ENCODE data around the gene VOPP1. TPM values are rescaled to one million over a fixed set of nuclear protein-coding genes. Genes with fewer than 3 reads are reported as not detected.

The VOPP1 gene
- total and polyA plus RNA-seq, 9 of the 15 experiments (the other 6 are each of a cell fraction or from before 2014, with no cell fraction given): 8.2 to 45.8 (median 31.2) TPM

DNA sequence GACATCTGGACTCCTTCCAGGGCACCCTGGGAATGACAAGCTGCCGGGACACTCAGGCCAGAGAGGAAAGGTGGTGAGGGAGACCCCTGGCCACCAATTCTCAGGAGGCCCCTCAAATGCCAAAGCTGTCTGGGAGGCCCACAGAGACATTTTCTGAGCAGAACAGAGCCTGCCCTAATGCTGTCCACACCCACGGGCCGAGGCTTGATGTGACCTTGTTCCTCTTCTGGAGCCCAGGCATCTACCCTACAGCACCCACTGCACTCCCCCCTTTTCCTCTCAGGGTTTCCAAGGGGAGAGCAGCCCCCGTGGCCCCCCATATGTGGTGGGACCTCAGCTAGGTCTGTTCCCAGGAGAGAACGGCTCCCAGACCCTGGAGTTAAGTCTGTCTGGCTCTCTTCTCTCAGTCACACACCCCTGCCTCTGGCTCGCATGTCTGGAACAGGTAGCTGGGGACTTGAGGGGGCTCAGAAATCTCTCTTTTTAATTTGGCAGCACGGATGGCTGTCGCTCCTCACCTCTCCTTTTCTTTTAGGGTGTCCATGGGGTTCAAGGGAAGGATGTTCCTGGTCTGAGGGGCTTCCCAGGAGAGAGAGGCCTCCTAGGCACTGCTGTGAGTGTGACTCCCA lies 16.8 kb upstream of the VOPP1 start:
- WGBS (ENCODE audit: insufficient coverage, low coverage, missing lambda C conversion rate): 5% methylated on average over 7 of the region's 8 CpGs
- H3K4me3 ChIP-seq: no peak overlapping the region
- H3K79me2 ChIP-seq (ENCODE audit: control insufficient read depth, insufficient read depth, low read length): no peaks in the 10 kb centered on the region
- H4K20me1 ChIP-seq (replicated peaks; ENCODE audit: control insufficient read depth, insufficient read depth, low read length): 0 out of 2 replicates have a peak, but pooled peaks cover 14% of the 10 kb centered on the region
- H3K9ac ChIP-seq (ENCODE audit: insufficient read depth in 1 of 2, low read depth in 2 of 2, low read length in 2 of 2): peak overlapping the region in 1 of 2 experiments; percentile 17; a peak in 1 of 4 replicates
- H3K4me1 ChIP-seq (replicated peaks in 1 of 2; ENCODE audit: control insufficient read depth in 2 of 2, insufficient read depth in 2 of 2, low read length in 2 of 2): peaks cover 4 to 5% of the 10 kb centered on the region in 2 experiments; a peak in 3 of 5 replicates
- peak in 3 of 4 experiments; percentile 4 to 5 (median 4) for DNase-seq (ENCODE audit: extremely low read depth in 1 of 4, low spot score in 3 of 4)
- H3K36me3 ChIP-seq (ENCODE audit: control insufficient read depth, insufficient read depth, low read length): no peaks in the 10 kb centered on the region
- H3K27ac ChIP-seq (ENCODE audit: extremely low read depth, low read depth, low read length): no peak overlapping the region
- FAIRE-seq: no peak
- ChIA-PET CTCF (ENCODE audit: low intra/inter-chr PET ratio) (no interaction called here), POLR2A (interaction anchor here (0.6 kb wide), 1 partner anchor 473 kb away, joined by 3 read pairs; no protein-coding TSS in a partner anchor)
- H2AFZ ChIP-seq (ENCODE audit: low read depth, low read length): no peak overlapping the region
- TF ChIP-seq ZNF232 (CRISPR knock-in tag; IDR thresholded peaks at IDR 0.05) (no peak), TCFL5 (CRISPR knock-in tag; conservative IDR thresholded peaks at IDR 0.05) (no peak), NCOA1 (IDR thresholded peaks at IDR 0.05; ENCODE audit: low read depth) (no peak), KAT2B (IDR thresholded peaks at IDR 0.05; ENCODE audit: low read depth, low read length) (no peak), NR2C2 (CRISPR knock-in tag; IDR thresholded peaks at IDR 0.05) (no peak), NR2C2 (tag; IDR thresholded peaks at IDR 0.05) (no peak), SLC30A9 (CRISPR knock-in tag; IDR thresholded peaks at IDR 0.05) (no peak), NCOA4 (IDR thresholded peaks at IDR 0.05; ENCODE audit: partially characterized antibody) (no peak), SRF (CRISPR knock-in tag; IDR thresholded peaks at IDR 0.05) (no peak), ATF7 (IDR thresholded peaks at IDR 0.05) (no peak), SMARCC2 (IDR thresholded peaks at IDR 0.05; ENCODE audit: low read depth) (no peak), HLTF (IDR thresholded peaks at IDR 0.05) (no peak), RFX7 (CRISPR knock-in tag; IDR thresholded peaks at IDR 0.05) (no peak)
- TF ChIP-seq, protein P1, sequence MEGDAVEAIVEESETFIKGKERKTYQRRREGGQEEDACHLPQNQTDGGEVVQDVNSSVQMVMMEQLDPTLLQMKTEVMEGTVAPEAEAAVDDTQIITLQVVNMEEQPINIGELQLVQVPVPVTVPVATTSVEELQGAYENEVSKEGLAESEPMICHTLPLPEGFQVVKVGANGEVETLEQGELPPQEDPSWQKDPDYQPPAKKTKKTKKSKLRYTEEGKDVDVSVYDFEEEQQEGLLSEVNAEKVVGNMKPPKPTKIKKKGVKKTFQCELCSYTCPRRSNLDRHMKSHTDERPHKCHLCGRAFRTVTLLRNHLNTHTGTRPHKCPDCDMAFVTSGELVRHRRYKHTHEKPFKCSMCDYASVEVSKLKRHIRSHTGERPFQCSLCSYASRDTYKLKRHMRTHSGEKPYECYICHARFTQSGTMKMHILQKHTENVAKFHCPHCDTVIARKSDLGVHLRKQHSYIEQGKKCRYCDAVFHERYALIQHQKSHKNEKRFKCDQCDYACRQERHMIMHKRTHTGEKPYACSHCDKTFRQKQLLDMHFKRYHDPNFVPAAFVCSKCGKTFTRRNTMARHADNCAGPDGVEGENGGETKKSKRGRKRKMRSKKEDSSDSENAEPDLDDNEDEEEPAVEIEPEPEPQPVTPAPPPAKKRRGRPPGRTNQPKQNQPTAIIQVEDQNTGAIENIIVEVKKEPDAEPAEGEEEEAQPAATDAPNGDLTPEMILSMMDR (IDR thresholded peaks at IDR 0.05 in 2 of 3, conservative IDR thresholded peaks at IDR 0.05 in 1 of 3; ENCODE audit: insufficient read depth in 2 of 3, low read depth in 1 of 3, low read length in 3 of 3): no peak
- TF ChIP-seq, protein P2, sequence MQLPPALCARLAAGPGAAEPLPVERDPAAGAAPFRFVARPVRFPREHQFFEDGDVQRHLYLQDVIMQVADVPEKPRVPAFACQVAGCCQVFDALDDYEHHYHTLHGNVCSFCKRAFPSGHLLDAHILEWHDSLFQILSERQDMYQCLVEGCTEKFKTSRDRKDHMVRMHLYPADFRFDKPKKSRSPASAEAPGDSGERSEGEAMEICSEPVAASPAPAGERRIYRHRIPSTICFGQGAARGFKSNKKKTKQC (CRISPR knock-in tag; IDR thresholded peaks at IDR 0.05): no peak
- H3K27me3 ChIP-seq (ENCODE audit: control insufficient read depth in 2 of 2, insufficient read depth in 2 of 2, low read length in 2 of 2): peaks cover 0 to 13% of the 10 kb centered on the region in 2 experiments; a peak in 2 of 5 replicates
- H3K9me1 ChIP-seq (ENCODE audit: control insufficient read depth, insufficient read depth, low read length): peaks cover 3% of the 10 kb centered on the region
- in situ Hi-C loops (cut with MboI) (no loop called here), intact Hi-C loops (cut with micrococcal nuclease) (no loop called here)
- H3K9me3 ChIP-seq (replicated peaks; ENCODE audit: control insufficient read depth, insufficient read depth, low read depth, low read length): no peaks in the 10 kb centered on the region
- no peak overlapping the region for H3K4me2 ChIP-seq (ENCODE audit: insufficient read depth, low read length)
- no peak for ATAC-seq
- BruUV-seq (replicated peaks): no TSS peak
